SH-SY5Y (cell line): ENCODE data around the gene TOB1.

ENCODE experiments used
- GATA2 ChIP-seq: IDR thresholded peaks from 2 replicates; pipeline ENCODE4 v1.6.1; 2011; ENCODE audit warnings: mild to moderate bottlenecking, low read depth, low read length
- GATA3 ChIP-seq: IDR thresholded peaks from 2 replicates; pipeline ENCODE4 v1.6.1; 2011; ENCODE audit warnings: low read depth, mild to moderate bottlenecking, low read length, moderate library complexity

- TF ChIP-seq GATA2 (no peak), GATA3 (no peak)
Measured at GRCh38 chr17:50832267-50832863, 33.8 kb downstream of the TOB1 start.
